DMS 273 treated with DMSO at 0.1 percent for 48 hours (cell line): Measurements from ENCODE around the gene BRINP1.

ENCODE experiments used
- DNase-seq: peaks from one replicate; lab custom pipeline; 2025; lab: John Stamatoyannopoulos, UW

The BRINP1 gene

DNA sequence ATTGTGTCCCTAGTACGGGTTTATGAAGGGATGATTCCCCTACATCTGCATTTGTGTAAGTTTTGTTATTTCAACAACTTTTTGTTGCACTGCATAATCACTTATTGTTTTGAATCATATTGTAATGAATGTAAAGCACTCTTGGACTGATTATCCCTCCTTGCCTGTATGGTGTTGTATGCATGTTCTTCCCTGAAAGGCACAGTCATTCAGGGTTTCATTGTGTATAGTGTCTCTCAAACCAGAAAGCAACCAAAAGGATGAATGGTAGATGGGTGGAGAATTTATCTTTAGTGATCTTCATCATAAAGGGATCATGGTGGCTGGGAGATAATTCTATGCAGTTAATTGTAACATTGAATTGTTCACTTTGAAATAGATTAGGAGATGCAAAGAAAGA lies 247.3 kb downstream of the BRINP1 start:
- no peak for DNase-seq

DNA sequence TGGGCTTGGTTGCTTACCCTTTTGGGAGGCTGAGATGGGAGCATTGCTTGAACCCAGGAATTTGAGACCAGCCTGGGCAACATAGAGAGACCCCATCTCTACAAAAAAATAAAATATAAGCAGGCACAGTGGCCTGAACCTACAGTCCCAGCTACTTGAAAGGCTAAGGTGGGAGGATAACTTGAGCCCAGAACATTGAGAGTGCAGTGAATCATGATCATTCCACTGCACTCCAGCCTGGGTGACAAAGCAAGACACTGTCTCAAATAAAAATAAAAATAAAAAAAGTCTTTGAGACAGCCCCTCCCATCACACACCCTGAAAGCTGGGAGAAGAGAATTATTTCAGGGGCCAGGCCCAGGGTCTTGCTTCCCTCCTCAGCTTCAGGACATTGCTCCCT lies 251.8 kb downstream of the BRINP1 start:
- DNase-seq, result no peak
